Peyer's patch (tissue), 4 donors: ENCODE results near the gene CTNNA2. TPM values are rescaled to one million over a fixed set of nuclear protein-coding genes. Genes with fewer than 3 reads are reported as not detected.
A peak's percentile ranks its signal among the peaks of the same experiment; 100 is the strongest.

ENCODE experiments used
- DNase-seq, 3 donors: peaks; one replicate each; pipeline ENCODE4 v3.0.0-alpha.2; 2017 to 2019
- H3K27ac ChIP-seq, 4 donors: fragments of 200-600 bp; sonication (generic); one replicate each; pipeline ENCODE4 v1.5.1; 2016 to 2019
- H3K27me3 ChIP-seq, 2 donors: fragments of 200-600 bp; sonication (generic); one replicate each; pipeline ENCODE4 v1.5.1; 2019
- H3K36me3 ChIP-seq, 3 donors: fragments of 200-600 bp; sonication (generic); one replicate each; pipeline ENCODE4 v1.5.1; 2016 to 2019
- H3K4me1 ChIP-seq, 4 donors: fragments of 200-600 bp; sonication (generic); one replicate each; pipeline ENCODE4 v1.5.1; 2016 to 2019
- H3K4me3 ChIP-seq, 4 donors: fragments of 200-600 bp; sonication (generic); 1 replicate in 3 of 4; 2 replicates in 1 of 4; pipeline ENCODE4 v1.5.1; 2016 to 2019; ENCODE audit warnings: mild to moderate bottlenecking in 1 of 4
- H3K9me3 ChIP-seq, 4 donors: fragments of 200-600 bp; sonication (generic); one replicate each; pipeline ENCODE4 v1.5.1; 2016 to 2019; ENCODE audit warnings: mild to moderate bottlenecking in 1 of 4
- CTCF ChIP-seq, 6 experiments: fragments of 450-650 bp in 4 of 6; fragments of 200-600 bp in 2 of 6; sonication (generic) in 1 of 6; IDR thresholded peaks; one replicate each; pipeline ENCODE4 v1.5.1; 2017 to 2019; ENCODE audit warnings: antibody characterized with exemption in 6 of 6, mild to moderate bottlenecking in 3 of 6, moderate library complexity in 1 of 6
- POLR2A ChIP-seq, 2 donors: fragments of 450-650 bp; IDR thresholded peaks; one replicate each; pipeline ENCODE4 v1.5.1; 2017; ENCODE audit warnings: antibody characterized with exemption in 2 of 2, mild to moderate bottlenecking in 2 of 2, moderate library complexity in 2 of 2
- total RNA-seq, 4 donors: library from RNA; depleted of rRNA; stranded (reverse); fragments of >200 nt; gene quantifications; one replicate each; pipeline ENCODE4 v1.1.0, GENCODE V29; 2016

The CTNNA2 gene
- total RNA-seq, 4 donors from 2014 or later = 0.67 to 5.3 (median 0.88) TPM; not detected in 1

- Histone ChIP-seq H3K4me3 (no peak overlapping the region), H3K27me3 (no peaks in the 10 kb centered on the region), H3K9me3 (no peaks in the 10 kb centered on the region), H3K27ac (no peak overlapping the region), H3K36me3 (no peaks in the 10 kb centered on the region), H3K4me1 (no peaks in the 10 kb centered on the region)
- no peak for TF ChIP-seq POLR2A (IDR thresholded peaks at IDR 0.05)
- TF ChIP-seq CTCF (IDR thresholded peaks at IDR 0.05) = no peak
- no peak for DNase-seq
Measured at GRCh38 chr2:80248146-80248545, 735.3 kb downstream of the CTNNA2 start.

DNA sequence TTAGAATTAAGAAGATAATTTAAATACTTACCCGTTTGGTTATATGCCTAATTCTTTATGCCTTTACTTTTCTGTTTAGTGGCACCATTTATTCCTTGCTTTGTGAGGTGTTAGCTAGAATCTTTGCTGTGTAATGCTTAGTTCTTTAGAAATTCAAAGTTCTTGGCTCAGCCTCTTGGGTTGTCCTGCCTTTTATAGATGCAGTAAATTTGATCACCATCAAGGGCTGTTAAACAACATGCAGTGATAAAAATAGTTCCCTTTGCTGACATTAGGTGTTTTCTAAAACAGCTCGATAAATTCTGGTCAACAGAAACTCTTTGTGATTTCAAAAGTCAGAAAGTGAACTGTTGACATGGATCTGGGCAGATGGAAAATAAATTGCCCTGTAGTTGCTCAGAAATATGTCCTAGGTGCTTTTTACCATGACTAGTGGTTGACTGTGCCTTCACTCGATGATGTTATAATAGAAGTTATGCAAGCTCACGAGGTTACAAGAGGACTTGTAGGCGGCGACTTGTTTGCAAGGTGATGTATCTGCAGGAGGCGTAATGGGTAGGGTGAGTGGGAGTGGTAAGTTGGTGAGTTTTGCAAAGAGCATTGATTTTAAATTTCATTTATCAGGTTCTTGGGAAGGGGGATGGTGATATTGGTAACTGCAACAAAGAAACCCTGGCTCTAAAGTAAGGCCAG is 739.6 kb downstream of the CTNNA2 start:
- no peaks in the 10 kb centered on the region for H3K27me3 ChIP-seq
- no peaks in the 10 kb centered on the region for H3K36me3 ChIP-seq
- H3K4me1 ChIP-seq = no peaks in the 10 kb centered on the region
- H3K27ac ChIP-seq = no peak overlapping the region
- TF ChIP-seq POLR2A (IDR thresholded peaks at IDR 0.05) (no peak), CTCF (IDR thresholded peaks at IDR 0.05) (no peak)
- no peak overlapping the region for H3K4me3 ChIP-seq
- DNase-seq = no peak
- H3K9me3 ChIP-seq = no peaks in the 10 kb centered on the region

- Histone ChIP-seq H3K4me3 (no peak overlapping the region), H3K9me3 (no peaks in the 10 kb centered on the region), H3K4me1 (no peaks in the 10 kb centered on the region), H3K36me3 (no peaks in the 10 kb centered on the region), H3K27ac (no peak overlapping the region), H3K27me3 (no peaks in the 10 kb centered on the region)
- DNase-seq = no peak
- TF ChIP-seq POLR2A (IDR thresholded peaks at IDR 0.05) (no peak), CTCF (IDR thresholded peaks at IDR 0.05) (peak in 2 of 6 experiments; percentile 24 to 29)
Measured at GRCh38 chr2:80255918-80256781, 743.3 kb downstream of the CTNNA2 start.

GRCh38 chr2:80256782-80257167 is 743.9 kb downstream of the CTNNA2 start:
- Histone ChIP-seq H3K27me3 (no peaks in the 10 kb centered on the region), H3K4me3 (no peak overlapping the region), H3K36me3 (no peaks in the 10 kb centered on the region), H3K9me3 (no peaks in the 10 kb centered on the region), H3K4me1 (no peaks in the 10 kb centered on the region), H3K27ac (no peak overlapping the region)
- no peak for DNase-seq
- TF ChIP-seq POLR2A (IDR thresholded peaks at IDR 0.05) (no peak), CTCF (IDR thresholded peaks at IDR 0.05) (no peak)

GRCh38 chr2:80257450-80257849 is 744.6 kb downstream of the CTNNA2 start:
- Histone ChIP-seq H3K36me3 (no peaks in the 10 kb centered on the region), H3K27me3 (no peaks in the 10 kb centered on the region), H3K9me3 (no peaks in the 10 kb centered on the region), H3K27ac (no peak overlapping the region), H3K4me3 (no peak overlapping the region), H3K4me1 (no peaks in the 10 kb centered on the region)
- no peak for TF ChIP-seq CTCF (IDR thresholded peaks at IDR 0.05)
- no peak for TF ChIP-seq POLR2A (IDR thresholded peaks at IDR 0.05)
- no peak for DNase-seq
